ENCODE measurements around the gene SPTBN1.
"Not testable (repeated sequence)": the region's sequence is repeated elsewhere in the genome, so short reads cannot be mapped to it uniquely, and the experiment has no call there.

Gene SPTBN1

DNA sequence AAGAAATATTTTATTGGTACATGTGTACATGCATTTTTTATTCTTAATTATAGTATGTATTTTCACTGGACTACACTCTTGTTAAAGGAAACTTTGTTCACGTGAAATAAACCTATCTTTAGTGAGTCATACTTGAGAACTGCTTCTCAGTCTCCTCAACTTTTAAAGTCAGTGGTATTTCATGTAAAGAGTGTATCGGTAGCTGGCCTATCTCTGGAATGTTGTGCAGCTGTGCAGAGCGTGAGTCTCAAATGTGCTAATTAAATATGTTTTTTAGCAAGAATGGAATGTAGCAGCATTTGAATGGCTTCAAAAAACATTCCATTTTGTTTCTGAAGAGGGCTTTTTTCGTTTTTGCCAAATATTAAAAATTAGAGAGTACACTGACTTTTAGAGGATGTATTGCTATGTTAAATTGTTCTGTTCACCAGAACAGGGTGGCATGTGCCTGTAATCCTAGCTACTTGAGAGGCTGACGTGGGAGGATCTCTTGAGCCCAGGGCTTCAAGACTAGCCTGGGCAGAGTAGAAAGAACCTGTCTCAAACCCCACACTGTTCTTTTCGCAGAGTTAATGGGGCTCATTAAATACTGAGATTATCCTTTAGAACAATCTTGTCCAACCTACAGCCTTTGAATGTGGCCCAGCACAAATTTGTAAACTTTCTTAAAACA, 14.3 kb downstream of the SPTBN1 start:
- DNase-seq = no peak

DNA sequence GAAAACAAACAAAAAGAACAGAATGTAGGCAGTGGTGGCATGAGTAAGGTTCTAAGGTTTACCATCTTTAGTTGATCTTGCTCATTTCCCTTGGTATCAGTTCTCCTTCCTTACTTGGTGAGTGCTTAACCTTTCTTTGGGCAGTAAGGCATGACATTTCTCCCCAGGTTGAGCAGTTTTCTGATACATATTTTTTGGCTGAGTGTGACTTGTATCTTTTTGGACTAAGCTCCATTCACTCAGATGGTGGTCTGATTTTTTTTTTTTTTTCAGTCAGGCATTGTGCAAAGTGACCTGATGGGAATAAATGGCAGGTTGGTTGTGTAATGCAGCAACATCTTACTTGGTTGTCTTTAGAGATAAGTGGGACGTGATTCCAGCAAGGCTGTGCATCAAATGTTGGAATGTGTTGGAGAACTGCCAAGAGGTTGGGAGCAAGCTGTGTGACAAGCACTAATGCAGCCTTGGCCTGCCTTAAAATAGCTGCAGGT, 15.1 kb downstream of the SPTBN1 start:
- ATAC-seq = no peak
- no peak for DNase-seq

More for the DNA sequence above, 14.3 kb downstream of the SPTBN1 start:
- no peak for ATAC-seq

DNA sequence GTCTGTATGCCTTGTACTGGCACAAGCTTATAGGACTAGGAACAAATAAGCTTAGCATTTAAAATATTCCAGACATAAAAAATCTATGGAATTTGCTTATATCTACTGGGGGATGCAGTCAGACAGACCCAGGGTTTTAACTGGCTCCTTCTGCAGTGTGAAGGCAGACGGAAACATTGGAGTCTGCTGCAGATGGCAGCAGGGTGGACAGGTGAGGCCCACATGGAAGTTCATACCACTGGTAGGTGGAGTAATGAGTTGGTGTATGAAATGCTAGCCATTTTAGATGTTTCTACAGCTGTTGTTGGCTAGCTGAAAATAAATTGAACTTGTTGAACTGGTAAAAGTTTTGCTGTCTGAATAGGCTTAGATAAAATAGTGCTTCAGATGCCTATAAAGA, 17.7 kb downstream of the SPTBN1 start:
- ATAC-seq (no peak), DNase-seq (no peak)

DNA sequence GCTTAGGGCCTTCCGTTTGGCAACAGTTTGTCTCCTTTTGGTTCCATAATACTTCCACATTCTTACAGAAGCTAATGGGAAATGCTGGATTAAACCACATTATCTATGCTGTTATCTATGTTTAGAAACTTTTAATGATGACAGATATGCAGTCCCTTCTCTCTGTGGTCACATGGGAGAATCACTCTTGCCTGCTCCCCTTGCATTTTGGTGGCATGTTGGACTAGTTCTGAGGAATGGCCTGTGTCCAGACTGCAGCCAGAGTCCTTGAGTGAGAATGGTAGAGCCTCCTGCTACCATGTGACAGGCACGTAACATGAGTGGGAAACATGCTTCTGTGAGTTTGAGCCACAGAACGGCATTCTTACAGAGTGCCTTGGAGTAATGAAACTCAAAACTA, 19.2 kb downstream of the SPTBN1 start:
- ATAC-seq (no peak), DNase-seq (no peak)

DNA sequence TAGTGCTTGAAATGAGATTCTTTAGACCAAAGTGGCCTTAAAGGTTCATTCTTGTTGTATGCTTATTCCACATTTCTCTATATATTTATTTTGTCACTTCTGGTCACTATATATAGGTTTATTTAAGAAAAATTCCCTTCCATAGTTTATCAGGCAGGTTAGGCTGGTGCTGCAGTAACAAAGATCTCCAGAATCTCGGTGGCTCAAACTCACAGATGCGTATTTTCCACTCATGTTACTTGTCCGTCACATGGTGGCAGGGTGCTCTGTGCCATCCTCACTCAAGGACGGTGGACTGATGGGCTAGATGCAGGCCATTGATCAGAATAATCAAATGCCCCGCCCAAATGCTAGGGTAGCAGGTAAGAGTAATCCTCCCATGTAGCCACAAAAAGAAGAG, 19.8 kb downstream of the SPTBN1 start:
- DNase-seq (no peak), ATAC-seq (no peak)

DNA sequence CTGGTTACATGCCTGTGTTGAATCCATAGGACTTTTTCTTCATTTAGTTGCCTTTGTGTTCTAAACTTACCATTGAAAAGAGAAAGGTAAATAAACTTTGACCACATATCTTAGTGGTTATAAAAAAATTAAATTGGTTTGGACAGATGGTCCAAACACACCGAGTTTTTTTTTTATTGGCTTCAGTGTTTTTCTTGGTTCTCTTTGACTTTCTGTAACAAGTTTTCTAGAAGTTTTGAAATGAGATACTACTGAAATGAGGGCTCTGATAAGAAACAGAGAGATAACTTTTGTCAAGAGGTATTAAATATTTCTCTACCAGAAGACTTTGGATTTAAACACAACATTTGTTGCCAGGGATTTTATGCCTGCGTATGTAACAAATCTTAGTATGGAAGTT, 20.7 kb downstream of the SPTBN1 start:
- no peak for ATAC-seq
- no peak for DNase-seq

DNA sequence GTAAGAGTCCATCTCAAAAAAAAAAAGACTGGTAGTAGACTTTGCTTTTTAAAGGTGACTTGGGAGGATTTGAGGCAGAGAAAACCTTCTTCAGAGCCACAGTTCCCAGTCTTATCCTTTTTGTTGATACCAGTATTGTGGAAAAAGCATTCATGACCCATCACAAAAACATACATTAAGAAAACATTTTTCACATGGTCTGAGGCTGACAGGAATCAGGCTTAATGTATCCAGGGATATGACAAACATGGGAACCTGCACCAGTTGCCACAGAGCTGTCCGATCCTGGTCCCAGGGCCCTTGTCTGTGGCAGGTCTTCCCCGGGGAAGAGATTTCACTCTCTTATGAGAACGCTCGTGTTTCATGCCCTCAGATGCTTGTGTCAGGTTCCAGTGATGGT, 21.8 kb downstream of the SPTBN1 start:
- no peak for DNase-seq
- no peak for ATAC-seq

DNA sequence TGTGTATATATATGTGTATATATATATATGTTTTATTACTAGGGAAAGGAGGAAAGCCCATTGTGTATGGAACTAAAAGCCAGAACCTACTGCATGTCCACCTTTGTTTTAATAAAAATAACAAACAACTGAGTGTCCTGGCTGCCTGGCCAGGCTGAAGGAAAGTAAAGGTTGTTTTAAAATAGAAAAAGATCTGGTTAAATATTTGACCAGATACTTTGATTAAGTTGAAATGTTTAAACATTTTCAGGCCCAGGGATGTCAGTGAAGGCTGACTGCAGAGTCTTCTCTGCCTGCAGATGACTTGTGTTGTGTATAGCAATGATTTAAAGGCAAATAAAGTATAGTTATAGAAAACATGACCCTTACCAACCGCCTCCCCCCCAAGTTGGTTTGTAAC, 22.8 kb downstream of the SPTBN1 start:
- no peak for DNase-seq
- no peak for ATAC-seq

DNA sequence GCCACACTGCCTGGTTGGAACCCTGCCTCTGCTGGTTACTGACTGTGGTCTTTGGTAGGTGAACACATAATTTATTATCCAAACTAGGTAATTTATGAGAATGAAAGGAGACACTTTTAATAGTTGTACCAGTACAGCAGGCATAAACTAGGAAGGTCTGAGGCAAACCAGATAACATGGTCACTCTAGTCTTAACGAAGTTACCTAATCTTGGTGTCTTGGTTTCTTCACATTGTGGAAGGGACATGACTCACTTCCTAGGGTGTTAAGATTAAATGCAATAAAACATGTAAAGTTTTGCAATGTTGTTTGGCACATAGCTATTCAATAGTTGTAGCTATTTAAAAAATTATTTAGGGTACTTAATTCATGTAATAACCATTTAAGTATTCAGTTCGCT, 23.3 kb downstream of the SPTBN1 start:
- ATAC-seq = no peak
- no peak for DNase-seq

DNA sequence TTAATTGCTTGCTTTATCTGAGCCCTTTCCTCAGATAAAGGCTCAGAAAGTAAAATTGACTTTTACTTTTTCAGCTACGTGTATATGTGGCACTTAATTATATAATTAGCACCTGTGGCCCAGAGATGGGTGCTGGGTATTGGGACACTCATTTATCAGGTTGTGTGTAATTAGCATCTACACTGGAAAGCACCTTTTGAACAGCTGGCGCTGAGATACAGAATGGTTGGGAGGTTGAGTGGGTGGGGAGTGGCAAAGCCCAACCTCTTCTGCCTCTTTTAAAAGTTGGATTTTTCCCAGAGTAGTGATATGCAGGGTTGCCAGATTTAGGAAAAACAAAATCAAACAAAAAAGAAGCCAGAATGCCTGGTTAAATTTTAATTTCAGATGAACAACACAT, 23.9 kb downstream of the SPTBN1 start:
- no peak for DNase-seq
- ATAC-seq = no peak

DNA sequence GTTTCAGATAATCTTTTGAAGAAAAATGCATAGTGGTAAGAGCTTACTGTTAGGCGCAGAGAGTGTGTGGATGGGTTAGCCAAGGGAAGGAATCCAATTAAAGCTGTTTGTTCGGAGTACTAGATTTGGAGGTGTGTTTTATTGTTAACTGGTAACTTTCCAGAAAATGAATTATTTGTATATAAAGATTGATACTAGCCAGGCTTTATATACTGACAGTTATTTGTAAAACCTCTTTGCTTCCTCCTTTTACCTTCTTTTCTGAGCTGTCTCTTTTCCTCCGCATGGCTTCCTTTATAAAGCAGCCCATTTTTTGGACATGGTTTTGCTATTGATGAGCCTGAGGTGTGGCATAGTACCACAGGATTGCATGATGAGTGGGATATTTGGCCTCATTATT, 25.6 kb downstream of the SPTBN1 start:
- no peak for DNase-seq
- ATAC-seq = no peak

DNA sequence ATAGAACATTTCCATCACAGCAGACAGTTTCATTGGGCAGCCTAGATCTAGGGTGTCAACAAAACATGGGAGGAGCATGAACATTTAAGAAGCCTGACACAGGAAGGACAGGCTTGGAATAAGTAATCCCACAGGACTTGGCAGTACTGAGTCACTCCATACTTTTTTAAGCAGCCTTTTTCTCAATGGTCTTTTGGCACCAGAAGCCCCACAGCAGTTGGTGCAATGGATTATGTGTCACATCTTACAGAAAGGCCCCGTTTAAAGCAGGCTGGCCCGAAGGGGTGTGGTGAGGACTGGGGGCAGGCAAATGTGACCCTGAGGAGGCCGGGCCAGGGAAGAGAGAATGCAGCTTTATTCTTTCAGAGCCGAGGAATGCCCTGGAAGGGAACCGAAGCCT, 26.6 kb downstream of the SPTBN1 start:
- ATAC-seq = no peak
- no peak for DNase-seq

DNA sequence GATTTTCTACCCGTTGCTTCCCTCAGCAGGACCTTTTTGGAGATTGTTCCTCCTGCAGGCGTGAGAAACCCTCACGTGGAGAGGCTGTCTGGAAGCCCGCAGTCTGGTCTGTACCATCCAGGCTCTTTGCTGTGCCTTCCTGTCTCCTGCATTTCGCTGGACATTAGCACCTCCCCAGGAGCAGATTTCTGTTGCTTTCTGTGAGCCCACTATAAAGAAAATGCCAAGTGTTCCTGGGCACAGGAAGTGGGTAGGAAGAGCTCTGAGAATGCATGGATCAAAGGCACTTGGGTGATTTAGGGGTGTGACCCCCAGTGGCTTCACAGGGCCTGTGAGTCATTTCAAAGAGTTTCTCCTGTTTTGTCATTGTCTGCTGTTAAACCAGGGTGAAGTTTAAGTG, 27.3 kb downstream of the SPTBN1 start:
- ATAC-seq = no peak

DNA sequence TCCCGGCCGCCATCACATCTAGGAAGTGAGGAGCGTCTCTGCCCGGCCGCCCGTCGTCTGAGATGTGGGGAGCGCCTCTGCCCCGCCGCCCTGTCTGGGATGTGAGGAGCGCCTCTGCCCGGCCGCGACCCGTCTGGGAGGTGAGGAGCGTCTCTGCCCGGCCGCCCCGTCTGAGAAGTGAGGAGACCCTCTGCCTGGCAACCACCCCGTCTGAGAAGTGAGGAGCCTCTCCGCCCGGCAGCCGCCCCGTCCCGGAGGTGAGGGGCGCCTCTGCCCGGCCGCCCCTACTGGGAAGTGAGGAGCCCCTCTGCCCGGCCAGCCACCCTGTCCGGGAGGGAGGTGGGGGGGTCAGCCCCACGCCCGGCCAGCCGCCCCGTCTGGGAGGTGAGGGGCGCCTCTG, 29.6 kb downstream of the SPTBN1 start:
- not testable (repeated sequence) for ATAC-seq, DNase-seq

More for the DNA sequence above, 27.3 kb downstream of the SPTBN1 start:
- no peak for DNase-seq

DNA sequence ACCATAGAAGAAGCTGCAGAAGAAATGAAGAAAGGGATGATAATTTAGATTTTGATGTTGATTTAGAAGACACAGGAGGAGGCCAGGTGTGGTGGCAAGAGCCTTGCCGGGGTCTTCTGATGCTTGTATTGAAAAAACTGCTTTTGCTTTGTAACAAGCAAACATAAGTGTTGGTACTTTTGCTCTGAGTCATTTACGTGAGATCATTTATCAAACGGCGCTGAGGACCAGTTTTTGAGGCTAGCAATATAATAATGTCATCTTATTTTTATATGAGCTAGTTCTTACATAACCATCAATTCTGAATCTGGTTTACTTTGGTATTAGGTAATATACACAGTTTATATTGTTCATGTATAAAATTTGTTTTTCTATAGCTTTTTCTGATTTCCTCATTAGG, 30.6 kb downstream of the SPTBN1 start:
- ATAC-seq (no peak), DNase-seq (no peak)

DNA sequence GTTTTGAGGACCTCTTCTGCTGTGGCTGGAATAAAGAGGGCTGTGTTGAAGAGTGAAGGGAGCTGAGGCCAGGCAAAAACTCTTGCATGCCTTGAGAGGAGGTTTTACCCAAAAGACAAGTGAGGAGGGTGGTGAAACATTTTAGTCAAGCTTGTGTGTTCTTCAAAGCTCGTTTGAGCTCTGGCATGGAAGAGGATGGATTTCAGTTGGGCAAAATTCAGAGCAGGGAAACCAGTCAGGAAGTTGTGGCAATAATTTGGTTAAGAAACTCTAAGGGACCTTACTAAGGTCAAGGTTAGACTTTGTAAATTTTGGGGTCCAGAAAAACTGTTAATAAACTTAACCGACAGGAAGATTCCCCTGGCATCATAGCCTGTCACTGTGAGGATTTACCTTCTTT, 34.7 kb downstream of the SPTBN1 start:
- DNase-seq = no peak
- no peak for ATAC-seq

DNA sequence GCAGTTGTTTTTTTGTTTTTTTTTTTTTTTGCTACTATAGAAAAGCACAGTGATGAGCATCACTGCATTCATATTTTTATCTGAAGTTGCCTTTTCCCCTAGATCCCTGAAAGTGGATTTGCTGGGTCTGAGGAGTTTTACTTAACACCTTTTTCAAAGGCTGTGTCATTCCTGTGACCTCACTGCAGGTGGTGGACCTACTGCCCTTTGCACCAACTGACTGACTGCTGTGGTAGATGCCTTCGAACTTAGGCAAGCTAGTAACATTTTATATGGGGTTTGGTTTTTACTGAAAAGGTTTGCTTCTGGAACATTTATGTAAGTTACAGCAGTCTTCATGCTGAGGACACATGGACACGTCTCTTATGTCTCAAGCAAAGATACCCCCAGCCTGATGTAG, 36.2 kb downstream of the SPTBN1 start:
- ATAC-seq (no peak), DNase-seq (no peak)

DNA sequence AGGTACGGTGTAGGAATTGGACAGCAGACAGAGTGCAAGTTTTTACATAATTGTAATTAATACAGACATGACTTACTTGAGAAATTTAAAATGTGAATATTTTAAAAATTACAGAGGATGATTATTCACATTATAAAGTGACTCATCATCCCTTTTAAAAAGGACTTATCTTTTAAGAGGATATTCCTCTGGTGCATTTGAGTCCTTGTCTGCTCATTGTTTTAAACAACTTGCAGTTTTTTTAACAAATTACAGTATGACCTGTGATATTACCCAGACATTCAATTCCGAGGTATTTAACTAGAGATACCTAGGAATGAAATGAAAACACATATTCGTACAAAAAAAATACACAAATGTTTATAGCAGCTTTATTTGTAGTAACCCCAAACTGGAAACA, 38.0 kb downstream of the SPTBN1 start:
- no peak for ATAC-seq
- no peak for DNase-seq

DNA sequence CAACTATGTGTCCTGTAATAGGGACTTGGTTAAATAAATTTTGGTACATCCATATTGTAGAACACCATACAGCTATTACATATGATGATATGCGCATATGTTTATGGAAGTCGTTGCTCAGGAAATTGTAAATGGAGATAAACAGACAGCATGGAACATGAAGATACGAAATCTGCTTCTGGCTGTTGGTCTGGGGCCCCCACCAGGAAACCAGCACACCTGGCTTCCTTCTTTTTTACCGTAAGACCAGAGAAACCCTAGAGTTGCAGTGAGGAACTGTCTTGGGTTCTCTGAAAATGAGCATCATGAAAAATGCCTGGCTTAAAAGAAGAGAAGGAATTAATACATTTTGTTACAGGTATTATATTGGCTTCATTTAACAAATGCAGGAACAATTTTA, 40.8 kb downstream of the SPTBN1 start:
- ATAC-seq = no peak

DNA sequence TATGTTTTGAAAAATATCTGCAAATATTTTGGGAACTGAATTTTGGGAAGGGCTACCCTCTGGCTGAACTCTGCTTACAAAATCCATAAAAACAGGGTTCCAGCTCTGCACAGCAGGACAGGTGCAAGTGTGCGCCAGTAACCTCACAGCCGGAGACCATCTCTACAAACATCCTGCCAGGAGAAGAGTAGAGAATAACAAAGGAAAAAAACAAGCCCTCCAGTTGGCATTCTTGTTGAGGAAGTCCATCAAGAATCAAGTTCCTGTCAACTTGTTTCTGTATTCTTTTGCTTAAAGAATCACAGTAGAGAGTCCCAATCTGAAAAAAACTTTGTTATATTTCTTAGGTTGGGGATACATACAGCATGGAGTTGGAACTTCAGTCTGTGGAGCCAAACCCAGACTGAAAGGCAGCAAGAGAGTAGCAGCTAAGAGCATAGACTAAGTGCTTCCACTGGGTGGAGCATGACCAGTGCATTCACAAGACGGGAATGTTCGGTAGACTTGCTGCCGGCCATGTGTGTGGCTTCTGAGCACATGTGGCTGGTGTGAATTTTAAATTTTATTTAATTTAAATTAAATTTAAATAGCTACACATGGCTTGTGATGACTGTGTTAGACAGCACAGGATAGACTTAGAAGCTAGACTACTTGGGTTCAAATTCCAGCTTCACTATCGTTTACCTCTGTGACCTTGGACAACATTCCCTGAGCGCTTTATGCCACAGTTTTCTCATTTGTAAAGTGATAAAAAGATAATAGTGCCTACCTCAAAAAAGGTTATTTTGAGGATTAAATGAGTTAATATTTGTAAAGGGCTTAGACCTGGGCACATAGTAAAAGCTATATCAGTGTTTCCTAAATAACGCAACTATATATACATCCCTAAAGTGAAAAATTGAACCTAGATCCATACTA, 41.9 kb downstream of the SPTBN1 start:
- ATAC-seq = no peak
- DNase-seq = no peak

More for the DNA sequence above, 40.8 kb downstream of the SPTBN1 start:
- no peak for DNase-seq

DNA sequence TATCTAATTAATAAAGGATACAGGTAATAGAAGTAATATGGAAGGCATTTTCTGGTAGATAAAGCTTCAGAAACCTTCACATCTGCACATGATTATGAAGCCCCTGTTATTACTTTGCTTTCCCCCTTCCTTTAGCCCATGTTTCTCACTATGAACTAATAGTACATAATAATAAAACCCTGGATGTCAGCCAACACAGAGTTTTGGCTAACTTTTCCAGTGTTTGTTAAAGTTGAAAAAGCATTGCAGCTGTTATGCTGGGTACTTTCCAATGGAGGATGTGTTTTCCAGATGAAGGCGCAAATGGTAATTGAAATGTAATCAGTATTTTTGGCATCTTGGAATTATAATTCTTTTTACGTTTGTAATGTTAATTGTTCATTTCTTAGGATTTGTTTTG, 43.5 kb downstream of the SPTBN1 start:
- no peak for DNase-seq
- ATAC-seq = no peak

DNA sequence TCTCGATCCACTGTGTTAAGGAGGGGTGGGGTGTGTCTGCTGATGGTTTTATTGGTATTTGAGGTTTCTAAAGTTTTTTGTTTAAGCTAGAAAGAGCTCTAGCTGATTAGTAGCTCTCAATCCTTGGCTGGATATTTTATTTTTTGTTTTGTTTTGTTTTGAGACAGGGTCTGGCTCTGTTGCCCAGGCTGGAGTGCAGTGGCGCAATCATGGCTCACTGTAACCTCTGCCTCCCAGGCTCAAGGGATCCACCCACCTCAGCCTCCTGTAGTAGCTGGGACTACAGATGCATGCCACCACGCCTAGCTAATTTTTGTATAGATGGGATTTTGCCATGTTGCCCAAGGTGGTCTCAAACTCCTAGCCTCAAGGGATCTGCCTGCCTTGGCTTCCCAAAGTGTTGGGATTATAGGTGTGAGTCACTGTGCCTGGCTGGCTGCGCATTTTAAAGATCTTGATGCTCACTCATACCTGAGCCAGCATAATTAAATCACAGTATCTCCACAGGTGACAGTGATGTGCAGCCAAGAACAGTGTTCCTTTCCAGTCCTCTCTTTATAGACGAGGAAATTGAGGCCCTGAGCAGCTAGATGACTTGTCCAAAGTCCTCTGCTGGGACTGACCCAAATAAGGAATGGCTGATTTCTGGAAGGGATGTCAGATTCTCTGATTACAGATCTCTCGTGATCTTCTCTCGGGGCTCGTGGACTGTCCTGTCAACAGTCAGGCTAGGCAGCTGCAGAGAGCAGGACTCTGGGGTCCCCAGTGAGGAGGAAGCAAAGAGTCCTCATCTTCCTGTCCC, 44.5 kb downstream of the SPTBN1 start:
- ATAC-seq (no peak), DNase-seq (no peak)

DNA sequence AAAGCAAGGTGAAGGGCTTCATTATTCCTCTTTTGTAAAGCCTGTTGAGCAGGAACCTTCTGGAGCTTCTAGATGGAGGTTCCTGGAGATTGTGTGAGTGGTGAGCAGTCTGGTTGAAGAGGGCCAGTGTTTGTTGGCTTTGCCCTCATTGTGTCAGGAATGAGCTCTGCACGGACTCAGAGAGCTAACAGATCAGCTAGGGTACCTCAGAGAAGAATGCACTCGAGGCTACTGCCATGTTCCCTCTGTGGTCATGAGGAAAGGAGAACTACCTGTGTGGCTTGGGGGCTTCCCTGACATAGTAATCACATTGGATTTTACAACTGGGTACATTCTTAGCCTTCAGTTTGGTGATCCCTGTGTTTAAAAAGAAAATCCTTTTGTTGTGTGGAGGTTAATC, 46.6 kb downstream of the SPTBN1 start:
- DNase-seq (no peak), ATAC-seq (no peak)

Data from stimulated activated naive CD8-positive, alpha-beta T cell treated with anti-CD3 and anti-CD28 coated beads, Interleukin-15, Interleukin-2, amounts not matched to agents 100 U/mL and 50 U/mL, for 24 hours (primary cell).